HCT116 (cell line): ENCODE measurements around the gene HOXA1. TPM values are rescaled to one million over a fixed set of nuclear protein-coding genes. Genes with fewer than 3 reads are reported as not detected.
A peak's percentile ranks its signal among the peaks of the same experiment; 100 is the strongest.

ENCODE experiments used
- ATAC-seq: fragments of 200-7000 bp; cut with Tn5 transposase; 2 replicates; pipeline ENCODE4 v1.9.1; 2020; ENCODE audit warnings: mild to moderate bottlenecking, moderate library complexity
- BruUV-seq: library from RNA; stranded (reverse); fragments of 400-500 nt; replicated peaks from 2 replicates; lab custom pipeline; 2021; lab: Mats Ljungman, UMichigan
- CTCF ChIA-PET: fragments of 300-600 bp; sonication (Branson Sonifier 250); formaldehyde crosslinking; loops from one replicate; lab custom pipeline; 2021; ENCODE audit warnings: antibody characterized with exemption; lab: Charles Lee
- POLR2A ChIA-PET: fragments of 300-600, 350-600 bp; sonication (Branson Sonifier 250); formaldehyde crosslinking; loops from one replicate; lab custom pipeline; 2021; ENCODE audit warnings: antibody characterized with exemption; lab: Charles Lee
- RAD21 ChIA-PET, 2 experiments: fragments of 300-600 bp; sonication (Branson Sonifier 250); formaldehyde crosslinking; loops; one replicate each; lab custom pipeline; 2023; ENCODE audit warnings: low total read pairs in 2 of 2; ENCODE audit not compliant: uncharacterized antibody in 2 of 2, unreplicated experiment in 2 of 2, low non-redundant PET in 1 of 2; lab: Charles Lee
- DNase-seq: peaks from one replicate; pipeline ENCODE4 v3.0.0-alpha.2; 2010; ENCODE audit warnings: low read depth, low spot score
- H2AFZ ChIP-seq: fragments of 200-600 bp; shearing (Covaris generic), sonication (generic); 2 replicates; pipeline ENCODE4 v1.6.1; 2017; ENCODE audit warnings: low read depth, mixed run types, mixed read lengths, antibody characterized with exemption, low read length; ENCODE audit not compliant: poor library complexity, severe bottlenecking
- H3K27ac ChIP-seq: 2 replicates; pipeline ENCODE4 v1.5.1; 2012; ENCODE audit warnings: low read depth, low read length
- H3K27me3 ChIP-seq: fragments of 200-600 bp; sonication (generic); 2 replicates; pipeline ENCODE4 v1.6.1; 2016; ENCODE audit warnings: mixed run types, low read length, mixed read lengths; ENCODE audit not compliant: insufficient read depth
- H3K36me3 ChIP-seq, 2 experiments: fragments of 200-500 bp in 1 of 2; fragments of 200-600 bp in 1 of 2; sonication (Bioruptor generic) in 1 of 2; sonication (generic) in 1 of 2; 2 replicates each; pipeline versions ENCODE4 v1.5.1 to v1.6.1; 2014 to 2016; ENCODE audit warnings: low read length in 2 of 2, inconsistent platforms in 1 of 2, mixed read lengths in 1 of 2, mixed run types in 1 of 2; ENCODE audit not compliant: insufficient read depth in 2 of 2, control insufficient read depth in 1 of 2
- H3K4me1 ChIP-seq, 2 experiments: fragments of 200-600 bp in 1 of 2; sonication (generic) in 1 of 2; 2 replicates each; pipeline versions ENCODE4 v1.5.1 to v1.6.1; 2012 to 2017; ENCODE audit warnings: low read length in 2 of 2, inconsistent platforms in 1 of 2, mild to moderate bottlenecking in 1 of 2, mixed read lengths in 1 of 2, mixed run types in 1 of 2, moderate library complexity in 1 of 2; ENCODE audit not compliant: insufficient read depth in 2 of 2, control insufficient read depth in 1 of 2
- H3K4me2 ChIP-seq: fragments of 200-600 bp; sonication (generic); 2 replicates; pipeline ENCODE4 v1.6.1; 2017; ENCODE audit warnings: mixed run types, low read length, mixed read lengths
- H3K4me3 ChIP-seq, 2 experiments: fragments of 200-600 bp in 1 of 2; sonication (generic) in 1 of 2; replicated peaks in 1 of 2; 2 replicates each; pipeline ENCODE4 v1.5.1; 2011 to 2016; ENCODE audit warnings: low read length in 2 of 2, control low read depth in 1 of 2, low read depth in 1 of 2, mild to moderate bottlenecking in 1 of 2, mixed read lengths in 1 of 2, mixed run types in 1 of 2
- H3K79me2 ChIP-seq: fragments of 200-600 bp; sonication (generic); 2 replicates; pipeline ENCODE4 v1.6.1; 2017; ENCODE audit warnings: mild to moderate bottlenecking, mixed run types, low read length, moderate library complexity, mixed read lengths; ENCODE audit not compliant: insufficient read depth
- H3K9ac ChIP-seq: fragments of 200-600 bp; sonication (generic); 2 replicates; pipeline ENCODE4 v1.6.1; 2016; ENCODE audit warnings: low read length, mixed read lengths
- H3K9me2 ChIP-seq: fragments of 200-600 bp; sonication (generic), shearing (Covaris generic); 2 replicates; pipeline ENCODE4 v1.6.1; 2017; ENCODE audit warnings: mixed run types, mild to moderate bottlenecking, moderate library complexity; ENCODE audit not compliant: insufficient read depth
- H3K9me3 ChIP-seq, 2 experiments: fragments of 200-500 bp in 1 of 2; fragments of 200-600 bp in 1 of 2; sonication (Bioruptor generic) in 1 of 2; sonication (generic) in 1 of 2; 2 replicates each; pipeline ENCODE4 v1.6.1; 2014 to 2017; ENCODE audit warnings: low read length in 2 of 2, mixed read lengths in 2 of 2, inconsistent platforms in 1 of 2, low read depth in 1 of 2, mild to moderate bottlenecking in 1 of 2, mixed run types in 1 of 2, moderate library complexity in 1 of 2; ENCODE audit not compliant: control insufficient read depth in 1 of 2, insufficient read depth in 1 of 2
- H4K20me1 ChIP-seq: fragments of 200-600 bp; sonication (generic), shearing (Covaris generic); 2 replicates; pipeline ENCODE4 v1.6.1; 2017; ENCODE audit warnings: mixed run types, mild to moderate bottlenecking, moderate library complexity; ENCODE audit not compliant: insufficient read depth
- ATF3 ChIP-seq: IDR thresholded peaks from 2 replicates; pipeline ENCODE4 v1.6.1; 2012
- CEBPB ChIP-seq: IDR thresholded peaks from 2 replicates; pipeline ENCODE4 v1.6.1; 2012; ENCODE audit warnings: low read depth
- EGR1 ChIP-seq: IDR thresholded peaks from 2 replicates; pipeline ENCODE4 v1.6.1; 2012; ENCODE audit warnings: low read depth
- ELF1 ChIP-seq: IDR thresholded peaks from 2 replicates; pipeline ENCODE4 v1.6.1; 2012; ENCODE audit warnings: low read depth, borderline replicate concordance
- EZH2 ChIP-seq: fragments of 200-600 bp; sonication (generic); IDR thresholded peaks from 2 replicates; pipeline ENCODE4 v1.6.1; 2017; ENCODE audit warnings: antibody characterized with exemption, mixed run types
- EZH2phosphoT487 ChIP-seq: fragments of 200-600 bp; IDR thresholded peaks from 2 replicates; pipeline ENCODE4 v1.6.1; 2018; ENCODE audit warnings: antibody characterized with exemption, borderline replicate concordance
- FOSL1 ChIP-seq: IDR thresholded peaks from 2 replicates; pipeline ENCODE4 v1.6.1; 2012; ENCODE audit warnings: low read depth
- JUND ChIP-seq: IDR thresholded peaks from 2 replicates; pipeline ENCODE4 v1.6.1; 2012
- MAX ChIP-seq: IDR thresholded peaks from 2 replicates; pipeline ENCODE4 v1.6.1; 2012
- POLR2A ChIP-seq: IDR thresholded peaks from 2 replicates; pipeline ENCODE4 v1.7.0; 2011; ENCODE audit warnings: borderline replicate concordance; ENCODE audit not compliant: insufficient read depth, insufficient read length; ENCODE audit errors: extremely low read depth
- RAD21 ChIP-seq: IDR thresholded peaks from 2 replicates; pipeline ENCODE4 v1.6.1; 2012; ENCODE audit warnings: low read depth, mild to moderate bottlenecking
- REST ChIP-seq: IDR thresholded peaks from 2 replicates; pipeline ENCODE4 v1.6.1; 2012; ENCODE audit warnings: low read depth
- SRF ChIP-seq: IDR thresholded peaks from 2 replicates; pipeline ENCODE4 v1.6.1; 2012; ENCODE audit warnings: low read depth
- TCF7L2 ChIP-seq: IDR thresholded peaks from 2 replicates; pipeline ENCODE4 v1.7.0; 2011; ENCODE audit warnings: borderline replicate concordance, inconsistent platforms; ENCODE audit not compliant: insufficient read depth, insufficient read length; ENCODE audit errors: extremely low read depth
- ZNF274 ChIP-seq: fragments of 200-500 bp; sonication (Bioruptor generic); IDR thresholded peaks from 2 replicates; pipeline ENCODE4 v1.6.1; 2014; ENCODE audit warnings: mild to moderate bottlenecking, low read depth, low read length, inconsistent platforms
- intact Hi-C: fragments of 100-400 bp; cut with micrococcal nuclease; formaldehyde crosslinking; loops from 2 replicates; pipeline ENCODE4 v1.10.0; 2022
- total RNA-seq: library from RNA; stranded (reverse); gene quantifications from one replicate; pipeline ENCODE4 v1.2.1, GENCODE V29; 2021; ENCODE audit not compliant: unreplicated experiment

Gene HOXA1
- total RNA-seq, 1 experiment from 2014 or later = 2.8 TPM

- TF ChIP-seq MAX (no peak), TCF7L2 (no peak), EZH2 (no peak), JUND (no peak)
Measured at GRCh38 chr7:27068259-27068658, 27.5 kb downstream of the HOXA1 start (continued).

- ChIA-PET POLR2A (no interaction called here), CTCF (no interaction called here), RAD21 (no interaction called here)
- Histone ChIP-seq H3K79me2 (no peaks in the 10 kb centered on the region), H3K9me3 (no peaks in the 10 kb centered on the region), H3K27me3 (no peaks in the 10 kb centered on the region), H2AFZ (peak overlapping the region; percentile 97), H3K4me2 (peak overlapping the region; percentile 39), H4K20me1 (no peaks in the 10 kb centered on the region)
- DNase-seq (no peak), ATAC-seq (0 out of 2 replicates have a peak, but pooled peaks have one; percentile 25)
- intact Hi-C loops = no loop called here
- TF ChIP-seq FOSL1 = no peak
- no peak for TF ChIP-seq REST
- TF ChIP-seq EZH2phosphoT487 = no peak
- no peak for TF ChIP-seq EGR1
- TF ChIP-seq JUND = no peak
- TF ChIP-seq ATF3 = no peak
- TF ChIP-seq SRF = no peak
- no peak for TF ChIP-seq ELF1
- no peak for TF ChIP-seq CEBPB
- no peak for TF ChIP-seq POLR2A
- no peak for TF ChIP-seq TCF7L2
- TF ChIP-seq ZNF274 = no peak
- TF ChIP-seq RAD21 = no peak
- TF ChIP-seq, all 23 proteins: peak for 0
- no peak overlapping the region for H3K9ac ChIP-seq
- no peak overlapping the region for H3K27ac ChIP-seq
- H3K4me3 ChIP-seq = no peak overlapping the region
- no peaks in the 10 kb centered on the region for H3K9me2 ChIP-seq
- no TSS peak for BruUV-seq
- H3K4me1 ChIP-seq = peaks cover 0 to 10% of the 10 kb centered on the region in 2 experiments; a peak in 2 of 4 replicates
- no peaks in the 10 kb centered on the region for H3K36me3 ChIP-seq
Measured at GRCh38 chr7:27066148-27066547, 29.7 kb downstream of the HOXA1 start.
